Fibroblast of the conjunctiva (primary cell): ENCODE data around the gene ING3.

Experiments used
- DNase-seq: peaks from one replicate; pipeline ENCODE4 v3.0.0-alpha.2; 2010; ENCODE audit warnings: low read depth

Gene ING3

GRCh38 chr7:121026577-121027111 is 76.1 kb downstream of the ING3 start:
- no peak for DNase-seq
